HPDE6-E6E7 (cell line): ENCODE data around the gene HECW1.

ENCODE experiments used
- DNase-seq: peaks from one replicate; pipeline ENCODE4 v3.0.0; 2011; ENCODE audit warnings: missing footprints; ENCODE audit errors: extremely low spot score

HECW1 gene

DNA sequence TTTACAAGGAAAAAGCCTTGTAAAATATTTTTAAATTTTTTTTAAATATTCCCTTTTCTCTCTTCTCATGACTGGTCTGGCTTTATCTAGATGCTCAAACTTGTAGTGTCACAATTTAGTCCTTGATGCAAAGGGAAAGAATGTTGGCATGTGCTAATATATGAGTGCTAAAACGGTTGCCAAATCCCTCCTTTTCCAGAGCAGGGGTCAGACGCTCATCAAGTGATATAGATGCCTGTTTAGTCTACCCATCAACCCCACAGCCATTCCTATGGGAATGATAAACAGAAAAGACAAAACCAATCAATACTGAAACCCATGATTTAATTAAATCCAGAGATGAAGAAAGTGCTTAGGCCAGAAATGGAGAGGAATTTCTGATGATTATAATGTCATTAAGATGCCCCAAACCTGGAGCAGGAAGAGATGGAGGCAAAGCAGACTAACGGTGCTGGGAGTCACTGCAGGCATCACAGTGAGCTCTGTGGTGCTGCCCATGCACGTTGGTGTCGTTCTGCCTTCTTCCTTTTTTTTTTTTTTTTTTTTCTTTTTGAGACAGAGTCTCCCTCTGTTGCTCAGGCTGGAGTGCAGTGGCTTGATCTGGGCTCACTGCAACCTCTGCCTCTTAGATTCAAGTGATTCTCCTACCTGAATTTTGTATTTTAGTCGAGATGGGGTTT, 260.4 kb downstream of the HECW1 start:
- DNase-seq = no peak

DNA sequence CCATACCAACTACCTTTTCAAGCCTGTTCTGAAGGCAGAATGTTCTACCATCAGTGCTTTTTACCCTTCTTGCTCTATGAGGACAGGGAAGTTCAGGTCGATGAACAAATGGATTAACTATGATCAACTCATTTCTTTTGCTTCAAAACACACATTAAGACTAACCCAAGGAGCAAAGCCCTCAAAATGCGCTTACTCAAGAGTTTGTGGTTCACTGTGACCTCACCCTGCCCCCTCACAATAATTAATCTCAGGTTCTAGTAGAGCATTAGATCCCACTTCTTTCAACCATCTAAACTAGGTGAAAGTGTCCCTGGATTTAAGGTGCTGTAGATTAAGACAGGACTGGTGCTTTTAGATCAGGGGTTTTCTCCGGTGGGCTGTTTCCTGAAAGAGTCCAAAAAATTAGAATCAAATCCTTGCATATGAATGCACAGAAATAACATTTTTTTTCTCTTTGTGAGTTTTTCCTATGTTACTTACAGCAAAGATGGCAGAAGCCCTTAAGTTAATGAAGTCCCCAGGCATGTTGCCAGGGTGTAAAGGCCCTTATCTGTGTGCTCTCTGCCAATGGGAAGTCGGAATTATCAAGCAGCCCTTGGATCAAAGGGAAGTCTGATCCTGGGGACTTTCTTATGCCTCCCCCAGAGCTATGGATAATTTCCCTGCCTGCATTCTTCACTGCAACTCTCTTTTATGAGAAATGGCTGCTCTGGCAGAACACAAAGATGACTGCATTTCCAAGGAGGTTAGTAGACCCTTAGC, 264.9 kb downstream of the HECW1 start:
- no peak for DNase-seq

DNA sequence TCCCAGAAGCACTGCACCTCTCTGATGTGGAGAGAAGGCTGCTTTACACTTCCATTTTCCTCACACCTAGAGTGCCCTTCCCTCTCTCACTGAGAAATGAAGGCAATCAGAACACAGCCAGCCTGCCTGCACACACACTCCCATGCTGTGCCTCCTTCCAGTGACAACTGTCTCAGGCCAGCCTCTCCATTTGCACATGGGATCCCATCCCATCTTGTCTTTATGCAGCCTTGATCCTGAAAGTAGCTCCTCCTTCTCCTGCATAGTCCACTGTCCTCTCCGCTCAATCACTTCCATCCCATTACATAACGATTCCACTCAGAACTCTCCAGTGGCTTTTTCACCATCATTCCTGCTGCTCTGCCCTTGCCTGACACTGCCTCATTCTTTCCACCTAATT, 266.8 kb downstream of the HECW1 start:
- no peak for DNase-seq

DNA sequence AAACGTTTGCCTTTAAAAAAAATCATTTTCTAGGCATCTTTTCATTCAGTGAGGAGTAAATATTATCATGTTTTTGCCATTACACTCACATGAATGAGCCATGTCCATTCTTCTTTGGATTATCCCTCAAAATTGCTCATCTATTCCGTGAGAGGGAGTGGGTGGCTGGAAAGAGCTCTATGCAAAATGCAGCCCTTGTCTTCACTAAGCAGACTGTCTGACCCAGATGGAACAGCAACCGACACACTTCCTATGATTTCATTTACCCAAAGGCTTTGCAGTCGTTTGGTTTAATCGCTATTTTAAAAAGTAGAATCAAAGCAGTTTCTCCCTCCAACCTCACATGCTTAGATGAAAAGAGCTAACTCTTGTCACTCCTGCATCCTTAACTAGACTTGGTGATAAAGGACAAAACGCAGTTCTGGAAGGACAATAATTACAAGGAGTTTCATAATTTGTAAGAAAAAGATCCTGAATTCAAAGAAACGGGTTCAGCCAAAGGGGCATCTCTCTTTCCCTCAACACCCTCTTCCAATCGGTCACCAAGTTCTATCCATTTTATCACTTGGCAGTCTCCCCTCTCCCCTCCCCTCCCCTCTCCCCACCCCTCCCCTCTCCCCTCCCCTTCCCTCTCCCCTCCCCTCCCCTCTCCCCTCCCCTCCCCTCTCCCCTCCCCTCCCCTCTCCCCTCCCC, 272.3 kb downstream of the HECW1 start:
- no peak for DNase-seq

DNA sequence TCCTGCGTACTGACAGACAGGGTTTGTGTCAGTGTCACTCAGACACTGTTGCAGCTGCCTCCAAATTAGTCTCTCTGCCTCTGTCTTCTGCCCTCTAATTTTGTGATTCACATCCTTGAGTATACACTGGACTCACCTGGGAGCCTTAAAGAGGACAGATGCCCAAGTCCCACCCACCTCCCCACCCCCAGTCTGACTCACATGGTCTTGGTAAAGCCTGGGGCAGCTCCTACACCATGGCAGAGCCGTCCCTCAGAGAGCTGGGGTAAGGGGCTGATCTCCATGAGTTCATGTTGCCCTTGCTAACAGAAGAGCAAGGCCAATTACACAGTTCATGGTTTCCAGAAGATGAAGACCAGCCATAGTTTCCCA, 272.8 kb downstream of the HECW1 start:
- DNase-seq = no peak

DNA sequence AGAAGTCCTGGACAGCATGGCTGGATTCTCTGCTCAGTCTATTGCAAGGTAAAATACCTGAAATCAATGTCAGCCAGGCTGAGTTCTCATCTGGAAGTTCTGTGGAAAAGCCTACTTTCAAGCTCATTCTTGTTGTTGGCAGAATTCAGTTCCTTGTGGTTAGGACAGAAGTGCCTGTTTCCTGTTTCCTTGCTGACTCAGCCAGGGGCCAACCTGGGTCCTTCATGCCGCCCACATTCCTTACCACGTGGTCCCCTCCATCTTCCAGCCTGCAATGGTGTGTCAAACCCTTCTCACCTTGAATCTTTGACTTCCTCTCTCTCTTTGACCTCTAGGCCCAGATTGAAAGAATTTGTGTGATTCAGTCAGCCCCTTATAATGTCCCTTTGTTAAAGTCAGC, 273.4 kb downstream of the HECW1 start:
- DNase-seq = no peak

DNA sequence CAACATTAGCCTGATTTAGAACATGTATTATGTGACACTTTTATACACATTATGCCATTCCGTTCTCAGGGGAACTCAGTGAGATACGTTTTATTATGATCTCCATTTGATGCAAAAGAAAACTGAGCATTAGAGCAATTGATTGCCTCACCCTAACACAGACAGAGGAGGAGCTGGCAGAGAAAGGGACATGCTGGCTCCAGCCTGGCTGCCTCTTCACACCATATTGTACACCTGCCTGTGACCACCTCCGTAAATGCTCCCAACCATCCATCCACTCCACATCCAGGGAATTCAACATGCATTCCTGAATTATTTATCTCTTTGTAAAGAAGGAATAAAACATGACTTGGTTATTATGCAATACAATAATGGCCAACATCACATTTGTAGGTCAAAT, 275.5 kb downstream of the HECW1 start:
- no peak for DNase-seq

DNA sequence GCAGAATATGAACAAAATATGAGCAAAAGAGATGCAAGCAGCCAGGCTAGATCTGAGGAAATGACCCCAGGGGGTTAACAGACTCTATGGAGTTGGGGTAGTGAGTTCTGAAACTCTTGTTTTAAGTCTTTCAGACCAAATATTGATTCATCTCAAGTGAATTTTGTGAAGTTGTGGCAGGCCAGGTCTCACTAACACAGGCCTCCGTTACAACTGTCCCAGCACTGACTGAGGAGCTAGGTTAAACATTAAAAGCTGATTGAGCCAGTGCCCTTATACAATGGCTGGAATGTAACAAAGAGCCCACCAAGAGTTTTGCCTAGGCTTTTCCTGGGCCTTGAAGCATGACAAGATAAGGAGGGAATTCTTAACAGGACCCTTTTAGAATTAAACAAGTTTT, 278.1 kb downstream of the HECW1 start:
- no peak for DNase-seq

DNA sequence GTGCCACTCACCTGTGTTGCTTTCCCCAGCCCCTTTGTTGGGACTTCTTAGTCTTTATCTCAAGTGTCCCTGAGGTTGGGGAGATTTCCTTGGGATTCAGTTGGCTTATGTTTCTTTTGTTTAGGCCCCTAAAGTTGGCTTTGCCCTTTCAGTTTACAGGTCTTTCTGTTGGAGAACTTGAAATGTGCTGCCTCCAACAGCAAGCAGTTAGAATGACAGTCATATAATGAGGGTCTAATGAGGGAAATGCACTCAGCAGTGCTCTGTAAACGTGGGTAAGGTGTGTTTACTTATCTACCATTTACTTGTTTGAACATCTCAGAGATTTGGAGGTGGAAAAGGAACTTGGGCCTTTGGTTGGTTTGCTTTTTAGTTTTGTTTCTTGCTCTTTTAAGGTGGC, 279.1 kb downstream of the HECW1 start:
- no peak for DNase-seq

DNA sequence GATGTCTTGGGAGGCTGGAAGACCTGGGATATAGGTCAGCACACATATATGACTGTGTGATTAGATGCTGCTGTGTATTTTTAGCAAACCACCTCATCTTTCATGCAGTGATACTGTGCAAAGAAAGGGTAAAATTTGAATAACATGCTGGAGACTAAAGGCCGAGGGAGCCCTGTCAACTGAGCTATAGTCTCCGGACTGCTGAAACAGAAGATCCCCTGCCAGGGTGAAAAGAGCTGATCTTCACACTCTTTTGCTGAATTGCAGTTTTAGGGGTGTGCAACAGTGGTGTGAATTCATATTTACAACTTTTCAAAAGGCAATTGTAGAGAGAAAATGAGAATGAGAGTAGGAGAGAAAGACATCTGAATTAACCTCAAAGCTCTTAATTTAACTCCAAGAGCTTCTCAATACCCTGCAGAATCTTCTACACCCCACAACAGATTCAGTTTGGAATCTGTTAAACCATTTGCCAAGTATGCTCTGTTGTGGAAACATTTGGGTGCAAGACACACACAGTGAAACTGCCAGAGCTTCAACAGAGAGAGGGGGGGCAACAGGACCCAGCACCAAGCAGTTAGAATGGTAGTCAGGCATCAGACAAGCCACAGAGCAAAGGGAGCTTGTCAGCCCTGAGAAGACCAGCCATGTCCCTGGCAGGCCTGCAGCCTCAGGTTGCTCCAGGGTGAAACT, 280.3 kb downstream of the HECW1 start:
- DNase-seq = no peak

DNA sequence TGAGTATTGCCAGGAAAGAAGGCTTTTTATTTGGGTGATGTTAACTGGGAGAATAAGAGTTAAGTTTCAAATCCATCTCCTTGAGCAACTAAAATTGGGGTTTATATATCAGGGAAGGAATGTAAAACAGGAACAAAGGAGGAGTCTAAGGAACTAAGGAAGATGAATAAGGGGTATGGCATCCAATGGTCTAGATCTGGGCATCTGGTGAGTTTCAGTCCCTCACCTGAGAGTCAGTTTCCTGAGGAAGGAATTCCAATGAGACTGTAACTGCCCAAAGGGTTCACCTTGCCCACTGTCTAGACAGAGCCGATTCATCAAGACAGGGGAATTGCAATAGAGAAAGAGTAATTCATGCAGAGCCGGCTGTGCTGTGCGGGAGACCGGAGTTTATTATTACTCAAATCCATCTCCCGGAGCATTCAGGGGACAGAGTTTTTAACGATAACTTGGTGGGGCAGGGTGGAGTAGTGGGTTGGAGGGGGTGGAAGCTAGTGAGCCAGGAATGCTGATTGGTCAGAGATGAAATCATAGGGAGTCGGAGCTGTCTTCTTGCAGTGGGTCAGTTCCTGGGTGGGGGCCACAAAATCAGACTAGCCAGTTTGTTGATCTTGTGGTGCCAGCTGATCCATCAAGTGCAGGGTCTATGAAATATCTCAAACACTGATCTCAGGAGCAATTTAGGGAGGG, 282.1 kb downstream of the HECW1 start:
- no peak for DNase-seq

DNA sequence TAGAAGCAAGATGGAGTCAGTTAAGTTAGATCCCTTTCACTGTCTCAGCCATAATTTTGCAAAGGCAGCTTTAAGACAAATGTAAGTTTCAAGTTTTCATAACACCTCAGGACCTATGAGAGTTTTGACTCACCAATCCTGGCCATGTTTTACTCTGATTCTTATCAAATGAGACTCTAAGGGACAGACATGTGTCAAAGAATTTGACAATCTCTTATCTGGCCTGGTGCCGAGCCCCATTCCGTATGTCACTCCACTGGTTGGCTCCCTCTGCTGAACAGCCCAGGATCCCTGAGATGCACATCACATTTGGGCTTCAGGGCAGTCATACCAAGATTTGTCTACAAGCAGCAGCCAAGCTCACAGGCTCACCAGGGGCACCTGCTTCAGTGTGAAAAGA, 282.9 kb downstream of the HECW1 start:
- DNase-seq = no peak

DNA sequence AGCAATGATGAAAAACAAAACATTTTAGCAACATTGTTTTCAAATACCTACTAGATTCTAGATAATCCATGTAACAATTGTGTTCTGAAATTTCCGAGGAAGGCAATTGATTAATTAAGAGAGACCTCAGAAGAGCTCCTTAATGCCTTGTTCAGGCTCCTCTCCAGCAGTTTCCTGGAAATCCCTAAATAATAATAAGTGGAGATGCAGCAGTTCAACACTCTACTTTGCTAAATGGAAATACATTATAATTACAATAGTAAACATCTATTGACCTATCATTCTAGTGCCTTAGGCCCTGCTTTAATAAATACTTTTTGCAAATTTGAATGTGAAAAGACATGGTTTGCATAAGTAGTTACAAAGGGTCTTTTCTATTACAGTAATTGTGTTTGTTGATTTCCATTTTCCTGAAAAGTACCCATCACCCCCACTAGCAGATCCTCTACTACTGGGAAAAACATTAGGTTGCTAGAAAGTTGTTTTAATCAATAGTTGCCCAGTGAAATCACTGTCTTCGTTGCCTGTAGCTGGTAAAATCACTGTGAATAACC, 283.8 kb downstream of the HECW1 start:
- DNase-seq = no peak

DNA sequence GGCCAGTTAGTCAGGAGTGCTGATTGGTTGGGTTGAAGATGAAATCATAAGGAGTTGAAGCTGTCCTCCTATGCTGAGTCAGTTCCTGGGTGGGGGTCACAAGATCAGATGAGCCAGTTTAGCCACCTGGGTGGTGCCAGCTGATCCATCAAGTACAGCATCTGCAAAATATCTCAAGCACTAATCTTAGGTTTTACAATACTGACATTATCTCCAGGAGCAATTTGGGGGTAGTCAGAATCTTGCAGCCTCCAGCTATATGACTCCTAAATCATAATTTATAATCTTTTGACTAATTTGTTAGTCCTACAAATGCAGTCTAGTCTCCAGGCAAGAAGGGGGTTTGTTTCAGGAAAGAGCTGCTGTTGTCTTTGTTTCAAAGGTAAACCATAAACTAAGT, 286.4 kb downstream of the HECW1 start:
- no peak for DNase-seq

DNA sequence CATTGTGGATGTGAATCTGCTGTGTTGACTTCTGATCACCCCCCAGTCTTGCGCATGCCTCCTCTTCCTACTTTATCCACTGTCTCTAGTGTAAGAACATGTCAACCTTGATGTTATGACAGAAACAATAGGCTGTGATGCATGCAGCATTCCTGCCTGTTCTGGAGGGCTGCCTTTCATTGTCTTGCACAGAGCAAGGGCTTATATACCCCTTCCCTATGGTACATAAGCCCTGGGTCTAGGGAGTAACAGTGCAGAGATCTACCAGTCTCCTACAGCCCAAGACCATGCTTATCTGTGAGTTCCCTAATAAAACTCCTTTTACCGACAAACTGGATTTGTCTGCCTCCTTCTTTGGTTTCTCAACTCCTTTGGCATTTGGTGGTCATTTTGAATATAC, 293.5 kb downstream of the HECW1 start:
- DNase-seq = no peak

DNA sequence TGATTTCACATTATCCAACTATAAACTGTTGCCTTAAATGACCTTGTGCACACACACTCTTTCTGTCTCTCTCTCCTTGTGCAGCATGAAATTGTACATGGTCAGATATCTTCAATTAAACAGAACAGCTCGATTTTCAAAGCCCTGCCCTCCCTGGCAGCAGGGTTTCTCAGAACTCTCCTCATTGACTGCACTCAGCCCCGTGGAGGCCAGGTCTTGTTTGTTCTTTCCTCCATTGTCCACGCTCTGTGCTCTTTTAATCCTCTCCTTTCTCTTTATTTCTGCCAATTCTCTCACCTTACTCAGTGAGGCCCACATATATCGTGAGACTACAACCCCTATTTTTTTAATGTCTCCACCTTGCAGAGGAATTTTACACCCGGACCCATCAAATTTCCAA, 294.5 kb downstream of the HECW1 start:
- no peak for DNase-seq

DNA sequence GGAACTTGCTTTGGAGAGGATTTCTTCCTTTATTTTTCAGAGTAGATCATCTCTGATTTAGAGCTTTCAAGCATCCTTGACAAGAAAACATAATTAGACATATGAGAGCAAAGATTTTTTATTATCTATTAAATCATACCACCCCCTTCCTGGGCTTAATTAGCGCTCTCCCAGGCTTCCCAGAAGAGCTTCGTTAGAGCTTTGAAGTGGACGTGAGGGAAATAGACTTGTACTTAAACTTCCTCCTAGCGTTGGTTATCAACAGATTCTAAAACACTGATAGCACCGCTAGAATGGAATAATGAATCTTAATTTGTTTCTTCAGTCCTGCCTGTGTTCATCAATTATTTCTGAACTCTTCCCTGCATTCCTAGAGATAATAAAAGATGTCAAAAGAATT, 296.5 kb downstream of the HECW1 start:
- DNase-seq = no peak

DNA sequence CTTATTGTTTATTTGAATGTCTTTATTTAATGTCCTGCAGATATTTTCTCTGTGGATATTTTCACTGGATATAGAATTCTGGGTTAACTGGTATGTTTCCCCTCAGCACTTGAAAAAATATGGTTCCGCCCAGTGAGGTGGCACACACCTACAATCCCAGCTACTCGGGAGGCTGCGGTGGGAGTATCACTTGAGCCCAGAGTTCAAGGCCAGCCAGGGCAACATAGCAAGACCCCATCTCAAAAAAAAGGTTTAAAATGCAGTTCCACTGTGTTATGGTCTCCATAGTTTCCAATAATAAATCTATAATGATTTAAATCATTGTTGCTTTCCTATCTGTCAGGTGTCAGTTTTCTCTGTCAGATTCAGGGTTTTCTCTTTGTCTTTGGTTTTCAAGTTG, 305.0 kb downstream of the HECW1 start:
- no peak for DNase-seq

DNA sequence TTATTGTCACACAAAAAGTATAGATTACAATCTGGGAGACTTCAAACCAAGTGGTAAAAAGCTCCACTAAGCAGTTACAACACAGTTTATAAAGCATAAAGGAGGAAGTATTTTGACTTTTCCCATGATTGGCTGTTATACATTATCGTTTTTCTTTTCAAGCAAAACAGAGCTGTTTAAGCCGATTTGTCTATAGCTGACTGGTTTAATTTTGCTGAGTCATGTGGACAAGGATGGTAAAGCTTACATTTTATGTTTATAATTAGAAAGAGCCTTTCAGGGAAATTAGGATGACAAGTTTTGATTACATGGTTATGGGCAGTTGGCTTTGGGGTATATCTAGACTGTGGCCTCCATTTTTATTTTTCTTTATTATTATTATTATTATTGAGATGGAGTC, 318.0 kb downstream of the HECW1 start:
- no peak for DNase-seq

DNA sequence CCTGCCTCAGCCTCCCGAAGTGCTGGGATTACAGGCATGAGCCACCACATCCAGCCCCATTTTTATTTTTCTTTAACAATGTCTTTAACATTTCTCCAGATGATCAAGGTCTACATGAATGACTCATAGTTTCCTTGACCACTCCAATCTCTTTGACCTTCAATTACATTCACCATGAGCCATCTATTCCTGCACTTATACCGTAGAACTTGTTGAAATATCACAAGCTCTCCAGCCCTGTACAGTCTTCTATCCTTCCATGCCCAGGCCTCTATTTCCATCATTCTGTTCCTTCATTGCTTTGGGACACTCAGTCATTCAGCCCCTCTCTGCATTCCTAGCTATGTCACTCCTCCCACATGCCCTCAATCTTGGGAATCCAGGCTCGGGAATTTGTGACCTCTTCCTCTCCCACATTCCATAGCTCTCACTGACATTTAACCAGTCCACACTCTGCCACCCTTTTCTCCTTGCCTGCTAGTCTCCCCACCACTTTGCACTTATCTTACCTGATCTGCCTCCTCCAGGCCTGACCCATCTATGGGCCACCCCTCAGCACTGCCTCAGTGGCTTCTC, 318.7 kb downstream of the HECW1 start:
- DNase-seq = no peak

DNA sequence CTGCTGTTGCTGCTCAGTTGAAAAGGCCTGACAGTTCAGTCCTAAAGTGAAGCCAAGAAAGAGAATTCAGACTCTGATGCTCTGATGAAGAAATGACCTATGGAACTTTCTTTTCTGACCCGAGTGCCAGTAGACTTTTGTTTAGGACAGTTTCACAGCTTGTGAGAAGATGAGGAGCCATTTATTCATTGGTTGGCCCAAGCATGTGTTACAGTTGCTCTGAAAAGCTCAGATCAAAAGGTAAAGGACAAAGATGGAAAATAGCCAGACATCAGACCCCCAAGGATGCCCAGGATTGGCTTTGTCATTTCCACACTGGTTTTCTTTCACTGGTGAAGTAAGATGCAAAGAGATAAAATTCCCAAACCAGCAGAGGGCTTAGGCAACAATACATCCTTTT, 321.2 kb downstream of the HECW1 start:
- no peak for DNase-seq
